GM12865 (cell line): ENCODE data around the gene CA10.

Experiments
- DNase-seq: peaks from one replicate; pipeline ENCODE4 v3.0.0; 2010; ENCODE audit warnings: low read depth
- H3K4me3 ChIP-seq: 2 replicates; pipeline ENCODE4 v1.5.1; 2011; ENCODE audit warnings: mild to moderate bottlenecking, low read depth, low read length, control low read depth
- TF ChIP-seq, protein P1 (sequence below): IDR thresholded peaks from 2 replicates; pipeline ENCODE4 v1.5.1; 2011; ENCODE audit warnings: low read length, control low read depth, low read depth, inconsistent platforms; ENCODE audit not compliant: insufficient read depth; ENCODE audit errors: missing control alignments

Gene CA10

DNA sequence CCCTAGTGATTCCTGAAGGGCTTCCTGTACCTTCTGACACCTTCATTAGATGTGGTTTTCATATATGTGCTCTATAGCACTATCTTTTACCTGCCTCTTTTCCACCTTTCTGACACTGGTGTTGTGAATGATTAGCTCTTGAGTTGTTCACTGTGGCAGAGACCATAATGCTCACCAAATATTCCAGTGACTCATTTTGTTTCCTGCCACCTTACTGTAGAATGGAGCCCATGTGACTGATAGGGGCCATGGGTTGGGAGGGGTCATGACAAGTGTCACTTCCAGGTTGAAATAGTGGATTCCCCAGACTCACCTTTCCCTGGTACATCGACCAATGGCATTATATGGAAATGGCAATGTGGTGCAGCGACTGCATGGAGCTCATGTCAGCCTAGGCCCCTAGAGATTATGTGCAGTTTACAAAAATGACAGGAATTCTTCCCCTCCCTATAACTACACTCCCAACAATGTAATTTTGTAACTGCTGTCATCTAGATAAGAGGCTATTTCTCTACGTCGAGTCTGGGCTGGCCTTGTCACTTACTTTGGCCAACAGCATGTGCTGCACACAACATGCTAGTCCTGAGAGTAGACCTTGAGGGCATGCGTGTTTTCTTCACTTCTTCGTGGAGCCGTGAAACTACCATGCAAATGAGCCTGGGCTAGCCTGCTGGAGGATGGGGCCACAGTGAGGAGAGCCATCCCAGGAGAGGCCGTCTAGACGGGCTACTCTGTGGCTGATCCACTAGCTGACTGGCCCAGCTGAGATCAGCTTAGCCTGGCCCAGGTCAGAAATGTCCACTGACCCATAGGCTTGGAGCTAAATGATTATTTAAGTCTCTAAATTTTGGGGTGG lies 409.5 kb downstream of the CA10 start:
- H3K4me3 ChIP-seq, result no peak overlapping the region
- peak; percentile 2 for DNase-seq
- TF ChIP-seq, protein P1, sequence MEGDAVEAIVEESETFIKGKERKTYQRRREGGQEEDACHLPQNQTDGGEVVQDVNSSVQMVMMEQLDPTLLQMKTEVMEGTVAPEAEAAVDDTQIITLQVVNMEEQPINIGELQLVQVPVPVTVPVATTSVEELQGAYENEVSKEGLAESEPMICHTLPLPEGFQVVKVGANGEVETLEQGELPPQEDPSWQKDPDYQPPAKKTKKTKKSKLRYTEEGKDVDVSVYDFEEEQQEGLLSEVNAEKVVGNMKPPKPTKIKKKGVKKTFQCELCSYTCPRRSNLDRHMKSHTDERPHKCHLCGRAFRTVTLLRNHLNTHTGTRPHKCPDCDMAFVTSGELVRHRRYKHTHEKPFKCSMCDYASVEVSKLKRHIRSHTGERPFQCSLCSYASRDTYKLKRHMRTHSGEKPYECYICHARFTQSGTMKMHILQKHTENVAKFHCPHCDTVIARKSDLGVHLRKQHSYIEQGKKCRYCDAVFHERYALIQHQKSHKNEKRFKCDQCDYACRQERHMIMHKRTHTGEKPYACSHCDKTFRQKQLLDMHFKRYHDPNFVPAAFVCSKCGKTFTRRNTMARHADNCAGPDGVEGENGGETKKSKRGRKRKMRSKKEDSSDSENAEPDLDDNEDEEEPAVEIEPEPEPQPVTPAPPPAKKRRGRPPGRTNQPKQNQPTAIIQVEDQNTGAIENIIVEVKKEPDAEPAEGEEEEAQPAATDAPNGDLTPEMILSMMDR, result no peak

DNA sequence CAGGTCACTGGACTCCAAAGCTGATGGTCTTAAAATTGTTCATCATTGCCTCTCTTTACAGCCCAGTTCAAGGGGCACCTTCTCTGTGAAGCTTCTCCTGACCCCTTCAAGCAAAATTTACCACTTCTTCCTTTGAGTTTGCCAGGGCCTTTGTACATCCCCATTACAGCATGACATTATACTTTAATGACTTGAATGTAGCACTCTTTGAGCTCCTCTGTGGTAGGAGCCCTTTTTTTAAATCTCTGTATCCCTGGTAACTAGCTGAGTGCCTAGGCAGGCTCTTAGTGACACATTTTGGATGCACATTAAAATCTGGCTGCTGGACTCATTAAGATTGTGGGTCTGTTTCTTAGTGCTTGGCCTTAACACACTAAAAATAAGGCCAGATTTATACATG lies 412.1 kb downstream of the CA10 start:
- TF ChIP-seq, protein P1, result no peak
- no peak overlapping the region for H3K4me3 ChIP-seq
- no peak for DNase-seq

DNA sequence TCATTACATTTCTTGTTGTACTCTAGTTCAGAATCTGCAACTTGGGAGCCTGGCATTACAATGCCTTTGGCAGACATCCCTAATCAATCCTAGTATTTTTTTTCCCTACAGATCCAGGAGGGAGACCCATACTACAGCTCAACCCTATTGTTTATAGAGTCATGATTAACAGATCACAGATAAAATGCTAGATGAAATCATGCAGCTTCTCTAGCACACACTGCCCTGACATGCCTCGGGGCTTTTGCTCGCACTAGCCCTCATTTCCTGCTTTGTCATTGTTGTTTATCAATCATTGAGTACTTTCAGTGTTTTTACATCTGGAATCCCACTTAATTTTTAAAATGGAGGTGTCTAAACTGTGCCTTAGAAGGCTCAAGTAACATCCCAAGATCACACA lies 412.5 kb downstream of the CA10 start:
- no peak overlapping the region for H3K4me3 ChIP-seq
- DNase-seq, result no peak
- TF ChIP-seq, protein P1, result no peak

DNA sequence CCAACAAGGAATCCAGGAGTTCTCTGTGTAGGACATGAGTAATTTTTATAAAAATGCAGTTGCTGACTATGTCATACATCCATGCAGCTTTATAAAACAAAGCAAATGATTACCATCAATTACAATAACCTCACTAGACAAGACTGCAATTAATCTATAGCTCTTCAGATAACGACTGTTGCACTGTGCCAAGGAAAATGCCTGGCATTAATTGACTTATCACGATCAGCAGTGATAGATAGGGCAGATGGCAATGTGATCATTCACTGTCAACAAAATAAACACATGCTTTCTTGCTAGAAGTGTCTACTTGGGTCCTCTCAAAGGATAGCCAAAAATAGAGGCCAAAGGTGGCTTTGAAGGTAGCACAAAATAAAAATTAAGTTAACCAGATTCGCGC lies 415.0 kb downstream of the CA10 start:
- DNase-seq, result no peak
- TF ChIP-seq, protein P1, result no peak
- no peak overlapping the region for H3K4me3 ChIP-seq

DNA sequence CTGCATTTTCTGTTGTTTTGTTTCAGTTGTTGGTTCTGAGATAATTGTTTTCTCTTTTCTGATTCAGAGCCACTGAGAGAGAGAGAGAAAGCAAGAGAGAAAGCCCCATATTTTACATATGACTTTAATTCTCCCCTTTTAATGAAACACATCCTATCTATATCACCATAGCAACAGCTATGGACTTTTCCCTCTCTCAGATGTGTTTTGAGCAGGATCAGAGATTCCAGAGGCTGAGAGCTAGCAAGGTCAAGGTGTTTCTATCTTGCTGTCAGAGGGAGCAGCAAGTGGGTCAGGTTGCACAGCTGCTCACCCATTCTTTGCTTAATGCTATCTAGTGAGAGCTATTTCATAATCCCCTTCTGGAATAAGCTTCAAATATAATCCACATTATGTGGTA lies 415.9 kb downstream of the CA10 start:
- no peak overlapping the region for H3K4me3 ChIP-seq
- TF ChIP-seq, protein P1, result no peak
- DNase-seq, result no peak

DNA sequence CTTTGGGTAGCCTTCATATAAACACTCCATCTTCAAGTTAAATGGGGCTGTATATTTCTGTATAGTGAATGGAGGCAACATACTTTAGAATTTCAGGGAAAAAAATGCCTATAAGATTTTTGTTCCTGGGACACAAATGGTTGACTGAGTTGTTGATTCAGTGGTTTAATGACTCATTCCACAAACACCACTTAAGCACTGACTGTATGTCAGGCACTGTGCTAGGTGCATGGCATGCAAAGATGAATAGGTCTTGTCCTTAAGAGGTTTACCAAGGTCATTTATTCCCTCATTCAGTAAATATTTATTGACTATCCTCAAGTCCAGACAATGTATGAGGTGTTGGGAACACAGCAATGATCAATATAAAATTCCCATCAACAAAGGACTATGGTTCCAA lies 417.1 kb downstream of the CA10 start:
- TF ChIP-seq, protein P1, result no peak
- DNase-seq, result no peak
- H3K4me3 ChIP-seq, result no peak overlapping the region

DNA sequence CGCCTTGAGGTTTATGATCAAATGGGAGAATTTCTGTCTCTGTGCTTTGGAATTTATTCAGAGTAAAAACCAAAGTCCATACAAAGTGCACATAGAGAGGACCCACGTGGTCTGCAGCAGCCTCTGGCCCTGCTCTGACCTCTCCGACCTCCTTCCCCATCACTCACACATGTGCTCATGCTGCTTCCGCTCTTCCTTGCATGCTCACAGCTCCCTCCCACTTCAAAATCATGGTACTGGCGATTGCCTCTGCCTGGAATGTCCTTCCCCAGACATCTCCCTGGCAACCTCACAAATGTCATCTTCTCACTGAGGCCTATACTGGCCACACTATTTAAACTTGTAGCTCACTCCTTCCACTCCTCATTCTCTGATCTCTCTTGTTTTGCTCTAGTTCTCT lies 418.0 kb downstream of the CA10 start:
- TF ChIP-seq, protein P1, result no peak
- no peak overlapping the region for H3K4me3 ChIP-seq
- DNase-seq, result no peak
